ENCODE measurements around the gene WBP2NL.
"Not testable (repeated sequence)": the region's sequence is repeated elsewhere in the genome, so short reads cannot be mapped to it uniquely, and the experiment has no call there.

WBP2NL gene

DNA sequence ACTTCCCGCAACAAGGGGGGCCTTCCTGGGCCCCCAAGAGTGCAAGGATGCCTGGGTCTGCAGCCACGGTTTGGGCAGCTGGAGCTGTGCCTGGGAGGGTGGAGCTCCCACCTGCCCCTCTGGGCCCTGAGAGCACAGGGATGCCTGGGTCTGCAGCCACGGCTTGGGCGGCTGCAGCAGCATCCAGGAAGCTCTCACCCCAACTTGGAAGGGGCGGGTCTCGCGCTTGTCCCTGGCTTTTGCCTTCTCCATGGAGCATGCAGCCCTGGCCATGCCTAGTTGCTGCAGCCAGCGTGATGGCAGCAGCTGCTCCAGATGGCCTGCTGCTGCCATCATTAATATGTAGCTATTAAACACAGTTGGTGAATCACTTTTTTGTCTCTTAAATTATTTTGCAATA, 36.7 kb downstream of the WBP2NL start:
- no peak for DNase-seq

DNA sequence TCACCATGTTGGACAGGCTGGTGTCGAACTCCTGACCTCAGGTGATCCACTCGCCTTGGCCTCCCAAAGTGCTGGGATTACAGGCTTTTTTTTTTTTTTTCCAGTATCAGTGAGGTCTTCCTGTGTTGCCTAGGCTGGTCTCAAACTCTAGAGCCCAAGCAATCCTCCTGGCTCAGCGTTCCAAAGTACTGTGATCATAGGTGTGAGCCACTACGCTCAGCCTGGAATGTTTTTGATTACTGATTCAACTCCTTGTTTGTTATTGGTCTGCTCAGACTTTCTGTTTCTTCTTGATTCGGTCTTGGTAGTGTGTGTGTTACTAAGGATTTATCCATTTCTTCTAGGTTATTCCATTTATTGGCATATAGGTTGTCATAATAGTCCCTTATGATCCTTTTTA, 40.7 kb downstream of the WBP2NL start:
- DNase-seq, result no peak

DNA sequence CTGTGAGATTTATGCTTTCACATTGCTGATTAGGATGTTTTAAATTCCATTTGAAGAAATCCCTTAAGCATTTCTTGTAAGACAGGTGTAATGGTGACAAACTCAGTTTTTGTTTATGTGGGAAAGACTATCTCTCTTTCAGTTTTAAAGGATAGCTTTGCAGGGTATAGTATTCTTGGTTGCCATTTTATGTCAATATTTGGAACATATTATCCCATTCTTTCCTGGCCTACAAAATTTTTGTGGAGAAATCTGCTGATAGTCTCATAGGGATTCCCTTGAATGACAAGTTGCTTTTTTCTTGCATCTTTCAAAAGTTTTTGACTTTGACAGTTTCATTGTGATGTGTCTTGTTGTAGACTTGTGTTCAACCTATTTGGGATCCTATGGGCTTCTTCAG, 43.2 kb downstream of the WBP2NL start:
- no peak for DNase-seq

DNA sequence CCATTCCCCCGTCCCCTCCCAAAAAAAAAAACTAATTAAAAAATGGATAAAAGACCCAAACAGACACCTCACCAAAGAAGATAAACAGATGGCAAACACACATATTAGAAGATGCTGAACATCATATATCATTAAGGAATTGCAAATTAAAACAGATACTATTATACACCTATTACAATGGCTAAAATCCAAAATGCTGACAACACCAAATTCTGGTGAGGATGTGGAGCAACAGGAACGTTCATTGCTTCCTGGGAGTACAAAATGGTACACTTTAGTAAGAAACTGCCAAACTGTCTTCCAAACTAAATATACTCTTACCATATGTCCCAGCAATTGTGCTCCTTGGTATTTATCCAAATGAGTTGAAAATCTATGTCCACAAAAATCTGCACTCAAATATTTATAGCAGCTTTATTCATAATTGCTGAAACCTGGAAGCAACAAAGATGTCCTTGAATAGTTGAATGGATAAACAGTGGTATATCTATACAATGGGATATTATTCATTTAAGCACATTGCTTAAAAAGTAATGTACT, 52.1 kb downstream of the WBP2NL start:
- DNase-seq, result no peak

DNA sequence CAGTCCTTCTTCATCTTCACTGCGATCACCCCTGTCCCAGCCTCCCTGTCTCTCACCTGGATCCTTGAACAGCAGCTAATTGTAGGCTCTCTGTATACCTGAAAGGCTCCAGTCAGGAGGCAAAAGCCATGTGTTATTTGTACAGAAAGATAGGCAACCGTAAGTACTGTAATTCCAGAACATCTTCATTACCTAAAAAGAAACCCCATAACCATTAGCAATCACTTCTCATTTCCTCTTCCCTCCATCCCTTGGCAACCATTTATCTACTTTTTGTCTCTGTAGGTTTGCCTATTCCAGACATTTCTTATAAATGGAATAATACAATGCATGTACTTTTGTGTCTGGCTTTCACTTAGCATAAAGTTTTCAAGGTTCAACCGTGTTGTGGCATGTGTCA, 54.2 kb downstream of the WBP2NL start:
- DNase-seq, result no peak

DNA sequence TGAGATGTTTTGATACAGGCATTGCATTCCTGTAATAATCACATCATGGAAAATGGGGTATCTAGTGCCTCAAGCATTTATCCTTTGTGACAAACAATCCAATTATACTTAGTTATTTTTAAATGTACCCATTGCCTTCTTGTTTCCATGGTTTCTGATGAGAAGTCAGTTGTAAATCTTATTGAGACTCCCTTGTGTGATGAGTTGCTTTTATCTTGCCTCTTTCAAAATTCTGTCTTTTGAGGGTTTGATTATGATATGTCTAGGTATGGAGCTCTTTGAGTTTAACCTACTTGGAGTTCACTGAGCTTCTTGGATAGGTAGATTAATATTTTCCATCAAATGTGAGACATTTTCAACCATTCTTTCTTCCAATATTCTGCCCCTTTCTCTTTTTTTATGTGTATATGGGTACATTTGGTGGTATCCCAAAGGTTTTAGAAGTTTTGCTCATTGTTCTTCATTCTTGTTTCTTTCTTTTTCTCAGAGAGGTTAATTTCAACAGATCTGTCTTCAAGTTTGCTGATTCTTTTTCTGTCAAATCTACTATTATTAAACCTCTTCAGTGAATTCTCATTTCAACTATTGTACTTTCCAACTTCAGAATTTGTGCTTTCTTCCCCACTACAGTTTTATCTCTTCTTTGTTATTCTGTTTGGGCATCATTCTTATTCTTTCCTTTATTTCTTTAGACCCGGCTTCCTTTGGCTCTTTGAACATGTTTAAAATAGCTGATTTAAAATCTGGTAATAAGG, 58.3 kb downstream of the WBP2NL start:
- DNase-seq, result no peak

DNA sequence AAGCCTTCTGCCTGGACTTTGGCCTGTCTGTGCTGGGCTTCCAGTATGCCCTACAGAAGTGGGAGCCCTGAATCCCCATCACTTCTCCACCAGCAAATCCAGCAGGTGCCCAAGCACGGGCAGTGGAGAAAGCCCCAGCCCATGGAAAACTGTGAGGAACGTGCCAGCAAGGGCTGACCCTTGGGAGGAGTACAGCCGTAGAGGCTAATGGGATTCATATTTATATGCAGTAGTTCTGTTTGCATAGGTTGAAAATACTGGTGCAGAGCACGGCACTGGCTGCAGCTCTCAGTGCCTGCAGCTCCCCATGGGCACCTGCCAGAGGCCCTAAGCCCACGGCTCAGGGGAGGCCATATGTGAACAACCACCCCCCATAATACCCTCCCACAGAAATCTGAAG, 61.9 kb downstream of the WBP2NL start:
- no peak for DNase-seq

DNA sequence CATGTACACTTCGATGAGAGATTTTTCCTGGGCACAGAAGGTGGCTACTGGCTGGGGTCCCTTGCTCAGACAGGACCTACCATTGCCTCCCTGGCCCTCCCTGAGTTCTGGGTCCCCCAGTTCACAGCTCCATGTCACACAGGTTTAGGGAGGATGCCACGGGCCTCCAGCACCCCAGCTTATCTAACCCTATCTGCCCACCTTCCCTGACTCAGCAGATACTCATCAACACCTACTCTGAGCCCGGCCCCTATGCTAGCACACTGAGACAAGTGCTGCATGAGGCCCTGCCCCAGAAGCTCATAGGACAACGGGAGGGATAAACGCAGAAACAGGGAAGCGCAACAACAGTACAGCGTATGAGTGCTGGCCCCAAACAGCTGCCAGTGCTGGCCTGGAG, 62.5 kb downstream of the WBP2NL start:
- DNase-seq, result no peak

DNA sequence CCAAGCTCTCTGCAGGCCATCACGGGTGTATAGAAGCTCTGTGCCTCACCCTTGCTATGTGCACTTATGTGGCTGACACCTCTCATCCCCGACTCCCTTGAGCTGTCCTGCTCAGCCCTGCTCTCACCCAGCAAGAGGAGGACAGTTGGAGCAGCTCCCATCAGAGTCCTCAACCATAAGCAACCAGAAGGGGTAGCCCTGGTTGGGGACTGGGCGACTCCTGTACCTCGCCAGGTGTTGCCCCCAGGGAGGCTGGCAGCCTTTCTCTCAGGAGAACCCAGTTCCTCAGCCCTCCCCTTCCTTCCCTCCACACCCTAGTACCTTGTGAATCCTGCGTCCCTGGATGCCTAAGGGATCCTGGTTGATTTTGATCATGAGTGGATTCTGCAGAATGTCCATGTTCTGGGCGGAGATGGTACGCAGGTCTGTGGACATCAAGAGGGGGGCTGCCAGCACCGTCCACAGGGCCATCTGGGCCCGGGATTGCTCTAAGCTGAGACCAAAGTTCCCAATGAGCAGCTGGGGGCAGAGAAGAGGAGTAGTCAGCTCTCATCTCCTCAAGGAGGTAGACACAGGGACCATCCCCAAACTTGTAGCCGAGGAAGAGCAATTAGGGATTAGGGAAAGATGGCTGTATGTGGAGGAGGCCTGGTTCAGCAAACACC, 64.0 kb downstream of the WBP2NL start:
- DNase-seq, result no peak

DNA sequence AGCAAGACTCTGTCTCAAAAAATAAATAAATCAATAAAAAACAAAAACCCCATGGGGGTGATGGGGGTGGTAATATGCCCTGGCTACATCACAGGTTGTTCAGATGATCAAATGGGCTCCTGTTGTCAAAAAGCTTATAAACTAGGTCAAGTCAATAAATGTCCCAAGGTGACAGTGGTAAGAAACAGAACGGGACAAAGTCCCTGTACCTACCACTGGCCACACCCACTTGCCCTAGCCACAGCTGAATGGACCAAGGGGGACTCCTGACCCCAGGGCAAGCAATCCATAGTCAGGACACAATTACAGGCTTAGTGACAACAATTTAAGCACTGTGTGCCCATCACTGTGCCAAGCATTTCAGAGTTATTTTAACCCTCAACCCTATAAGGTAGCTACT, 66.0 kb downstream of the WBP2NL start:
- no peak for DNase-seq

DNA sequence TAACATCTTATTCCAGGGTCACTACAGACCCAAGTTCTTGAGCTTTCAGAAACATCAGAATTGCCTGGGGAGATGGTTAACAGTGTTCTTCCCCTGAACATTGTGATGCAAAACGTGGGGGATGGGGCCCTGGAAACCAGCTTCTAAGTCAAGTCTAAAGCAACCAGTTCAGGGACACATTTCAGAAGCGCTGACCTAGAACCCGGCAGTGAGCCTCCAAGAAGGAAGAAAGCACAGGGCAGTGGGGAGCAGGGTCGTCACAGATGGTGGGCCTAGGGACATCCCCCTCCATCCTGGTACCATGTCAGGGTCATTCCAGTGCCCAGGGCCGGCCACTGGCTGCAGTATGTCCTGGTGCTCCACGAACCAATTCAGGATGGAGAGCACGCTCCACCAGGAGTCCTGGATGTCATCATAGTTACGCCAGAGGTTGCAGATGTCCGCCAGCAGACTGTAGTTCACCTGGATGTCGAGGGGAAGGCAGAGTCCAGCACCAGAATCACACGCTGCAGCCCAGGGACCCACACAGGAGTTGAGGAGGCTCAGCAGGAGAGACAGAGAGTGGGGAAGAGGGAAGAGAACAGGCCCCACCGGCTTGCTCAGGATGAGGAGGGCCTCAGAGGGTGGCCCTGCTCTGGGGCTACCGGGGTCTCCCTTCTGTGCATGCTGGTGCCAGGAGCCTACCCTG, 67.0 kb downstream of the WBP2NL start:
- DNase-seq, result no peak

DNA sequence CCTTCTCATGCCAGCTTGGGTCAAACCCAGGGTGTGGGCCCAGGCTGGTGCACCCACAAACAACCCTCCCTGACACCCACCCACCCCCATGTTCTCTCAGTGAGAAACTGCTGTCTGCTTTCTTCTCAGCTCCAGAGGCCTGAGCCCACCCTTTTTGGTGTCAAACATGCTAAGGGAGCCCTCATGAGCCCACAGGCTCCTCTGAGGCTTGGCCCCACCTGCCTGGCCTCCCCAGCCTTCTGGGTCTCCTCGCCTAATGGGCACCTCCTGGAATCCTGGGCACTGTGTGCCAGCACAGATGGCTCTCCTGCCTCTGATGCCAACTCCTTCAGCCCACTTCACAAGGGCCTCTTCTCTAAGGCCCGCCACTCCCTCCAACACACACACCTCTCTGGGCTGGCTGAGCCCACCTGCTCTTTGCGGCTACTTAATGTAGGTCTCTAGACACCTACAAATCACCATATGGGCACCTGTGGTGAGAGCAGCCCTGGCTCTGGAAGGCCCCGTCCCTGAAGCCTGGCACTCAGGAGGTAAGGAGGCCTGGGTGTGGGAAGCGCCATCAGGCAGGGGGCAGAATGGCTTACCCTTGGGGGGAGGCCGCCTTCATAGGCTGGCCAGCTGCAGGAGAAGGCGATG, 67.7 kb downstream of the WBP2NL start:
- DNase-seq, result no peak

DNA sequence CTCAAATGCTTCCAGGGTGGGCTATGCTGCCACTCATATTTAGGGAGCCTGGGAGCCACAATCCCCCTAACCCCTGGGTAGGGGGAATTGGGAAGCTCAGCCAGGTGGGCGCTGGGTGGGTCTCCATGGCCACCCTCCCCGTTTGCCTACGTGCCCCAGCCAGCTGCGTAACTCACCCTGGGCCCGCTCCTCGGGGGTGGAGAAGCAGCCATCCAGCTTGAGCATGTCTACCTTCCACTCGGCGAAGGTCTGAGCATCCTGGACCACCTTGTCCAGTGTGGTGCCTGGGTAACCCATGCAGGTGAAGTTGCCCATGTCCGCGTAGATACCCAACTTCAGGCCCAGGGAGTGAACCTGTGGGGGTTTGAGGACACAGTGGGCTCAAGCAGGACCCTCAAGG, 68.3 kb downstream of the WBP2NL start:
- DNase-seq, result no peak

DNA sequence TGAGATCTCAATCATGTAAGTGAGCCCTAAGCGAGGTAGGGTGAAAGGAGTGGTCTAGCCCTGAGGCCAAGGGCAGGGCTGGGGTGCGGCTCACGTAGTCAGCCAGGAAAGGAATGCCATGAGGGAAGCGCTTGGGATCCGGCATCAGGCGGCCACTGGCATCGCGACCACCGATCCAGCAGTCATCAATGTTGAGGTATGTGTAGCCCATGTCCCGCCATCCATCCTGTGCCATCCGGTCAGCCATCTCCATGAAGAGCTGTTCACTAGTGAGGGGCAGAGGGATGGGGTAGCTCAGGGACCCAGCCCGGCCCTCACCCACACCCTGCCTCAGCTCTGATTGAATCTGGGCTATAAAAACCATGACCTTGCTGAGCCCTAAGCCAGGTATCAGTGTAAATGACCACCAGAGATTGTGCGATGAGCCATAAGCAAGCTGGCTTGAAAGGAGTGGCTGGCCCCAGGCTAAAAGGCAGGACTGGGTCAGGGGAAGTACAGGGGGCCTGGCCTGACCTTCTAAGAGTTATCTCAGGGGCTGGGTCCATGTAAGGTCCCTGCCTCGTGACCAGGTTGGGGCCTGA, 69.2 kb downstream of the WBP2NL start:
- DNase-seq, result no peak

DNA sequence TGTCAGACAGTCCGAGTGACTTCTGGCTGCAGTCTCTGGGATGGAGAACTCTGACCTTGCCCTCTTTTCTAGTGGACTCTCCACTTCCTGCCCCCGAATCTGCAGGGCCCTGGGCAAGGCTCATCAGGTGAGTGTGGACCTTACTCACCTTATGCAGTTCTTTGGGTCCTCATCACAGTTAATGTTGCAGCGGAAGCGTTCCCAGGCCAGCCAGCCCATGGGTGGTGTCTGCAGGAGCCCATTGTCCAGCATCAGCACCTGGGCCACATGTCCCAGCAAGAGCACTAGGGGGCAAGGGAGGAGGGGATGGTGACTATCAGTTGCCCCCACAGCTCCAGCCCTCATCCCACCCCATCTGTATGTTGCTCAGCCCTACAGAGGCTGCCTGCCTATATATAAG, 69.7 kb downstream of the WBP2NL start:
- DNase-seq, result no peak

DNA sequence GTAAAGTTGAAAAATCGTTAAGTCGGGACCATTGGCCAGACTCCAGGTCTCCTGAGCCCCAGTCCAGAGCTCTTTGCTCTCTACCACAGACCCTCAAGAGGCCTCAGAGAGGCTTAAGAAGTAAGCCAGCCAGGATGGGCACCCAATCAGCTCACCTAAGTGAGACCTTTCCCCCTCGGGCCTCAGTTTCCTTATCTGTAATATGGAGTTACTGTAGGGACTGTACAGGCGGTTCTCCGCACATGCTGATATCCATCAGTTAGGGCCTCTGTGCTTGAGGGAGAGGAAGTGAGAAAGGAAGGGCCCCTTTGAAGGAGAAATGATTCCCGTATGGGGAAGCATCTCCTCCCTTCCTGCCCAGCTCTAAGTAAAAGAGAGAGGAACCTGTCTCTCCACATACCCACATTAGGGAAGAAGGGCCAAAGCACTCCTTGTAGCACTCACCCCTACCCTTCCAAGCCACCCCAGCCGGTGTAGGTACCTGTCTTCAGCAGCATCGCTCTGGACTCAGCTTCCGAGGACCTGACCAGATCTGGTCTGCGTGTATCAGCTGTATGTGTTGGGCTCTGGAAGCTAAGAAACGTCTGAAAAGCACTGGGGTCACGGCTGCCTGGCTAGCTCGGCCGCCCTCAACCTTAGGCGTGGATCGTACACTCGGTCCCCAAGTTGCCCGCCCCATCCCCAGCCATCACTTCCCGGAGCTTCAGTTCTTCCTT, 71.4 kb downstream of the WBP2NL start:
- no peak for DNase-seq

DNA sequence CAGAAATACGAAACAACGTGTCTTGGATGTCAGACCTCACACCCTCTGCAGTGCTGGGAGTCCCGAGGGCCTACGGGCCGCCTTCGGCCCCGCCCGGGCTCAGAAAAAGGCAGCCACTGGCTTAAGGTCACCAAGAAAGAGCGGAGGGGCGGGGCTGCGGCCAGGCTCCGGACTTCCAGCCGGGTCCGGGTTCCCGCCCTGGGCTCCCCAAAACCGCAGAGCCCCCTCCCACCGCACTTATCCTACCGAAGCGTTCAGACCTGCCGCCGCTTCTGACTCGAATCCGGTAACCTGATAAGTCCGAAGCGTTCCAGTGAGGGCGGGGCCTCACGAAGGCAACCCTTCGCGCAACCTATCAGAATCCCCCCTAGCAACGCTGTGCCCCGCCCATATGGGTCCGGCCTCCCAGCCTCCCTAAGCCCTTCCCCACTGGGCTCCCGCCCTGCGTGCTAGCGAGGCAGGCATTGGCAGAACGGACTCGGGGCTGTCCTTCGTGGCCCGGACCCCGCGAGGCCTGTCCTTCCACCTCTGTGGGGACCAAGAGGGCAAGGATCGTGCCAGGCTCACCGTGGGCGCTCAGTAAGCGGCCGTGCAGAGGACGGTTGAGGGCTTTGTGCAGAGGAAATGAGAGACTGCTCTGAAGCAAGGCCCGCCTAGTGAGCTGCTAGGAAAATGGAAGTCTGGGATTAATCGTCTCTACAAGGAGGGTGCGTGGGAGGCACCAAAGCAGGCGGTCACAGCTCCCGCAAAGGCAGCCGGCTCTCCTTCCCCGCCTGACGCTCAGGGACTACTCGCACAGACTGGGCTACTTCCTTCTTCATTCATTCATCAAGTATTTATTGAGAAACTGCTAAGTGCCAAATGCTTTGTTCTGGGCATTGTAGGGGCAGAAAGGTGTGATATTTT, 72.2 kb downstream of the WBP2NL start, which contains the start of gene NAGA:
TSS of gene NAGA (minus strand) at position 296 of the 906 bp plus-strand sequence. CDS start 515 bp downstream, outside the sequence.
- DNase-seq, result peak; percentile 86

DNA sequence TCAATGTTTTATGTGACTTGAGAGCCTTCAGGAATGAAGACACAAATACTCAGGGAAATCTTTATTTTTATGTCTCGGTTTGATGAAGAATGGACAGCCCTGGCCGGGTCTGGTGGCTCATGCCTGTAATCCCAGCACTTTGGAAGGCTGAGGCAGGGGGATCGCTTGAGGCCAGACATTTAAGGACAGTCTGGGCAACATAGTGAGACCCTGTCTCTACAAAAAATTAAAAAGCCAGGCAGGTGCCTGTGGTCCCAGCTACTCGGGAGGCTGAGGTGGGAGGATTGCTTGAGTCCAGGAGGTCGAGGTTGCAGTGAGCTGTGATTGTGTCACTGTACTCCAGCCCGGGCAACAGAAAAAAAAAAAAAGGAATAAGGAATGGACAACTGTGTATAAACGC, 72.9 kb downstream of the WBP2NL start:
- DNase-seq, result not testable (repeated sequence)

DNA sequence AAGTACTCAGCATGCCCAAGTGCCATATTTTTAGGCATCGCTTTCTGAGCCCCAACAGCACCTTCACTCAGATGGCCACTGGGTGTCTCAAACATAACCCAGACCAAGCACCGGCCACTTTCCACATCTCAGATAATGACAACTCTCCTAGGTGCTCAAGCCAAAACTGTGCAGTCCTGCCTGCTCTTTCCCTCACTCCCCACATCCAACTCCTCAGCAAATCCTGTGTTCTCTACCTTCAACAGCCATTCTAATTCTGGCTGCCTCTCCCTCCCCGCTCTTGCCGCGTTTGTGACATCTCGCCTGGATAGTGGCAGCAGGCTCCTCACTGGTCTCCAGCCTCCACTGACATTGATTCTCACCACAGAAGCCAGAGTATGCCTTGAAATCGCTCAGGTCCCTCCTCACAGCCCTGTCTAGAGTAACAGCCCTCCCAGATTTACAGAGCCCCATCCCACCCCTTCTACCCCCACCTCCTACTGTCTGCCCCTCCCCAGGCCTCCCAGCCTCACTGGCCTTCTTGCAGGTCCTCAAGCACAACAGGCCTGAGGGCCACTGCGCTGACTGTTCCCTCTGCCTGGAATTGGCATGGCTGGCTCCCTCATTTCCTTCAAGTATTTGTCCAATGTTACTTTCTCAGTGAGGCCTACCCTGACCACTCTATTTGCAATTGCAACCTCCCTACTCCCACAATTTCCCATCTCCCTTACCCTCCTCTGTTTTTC, 74.2 kb downstream of the WBP2NL start:
- no peak for DNase-seq

DNA sequence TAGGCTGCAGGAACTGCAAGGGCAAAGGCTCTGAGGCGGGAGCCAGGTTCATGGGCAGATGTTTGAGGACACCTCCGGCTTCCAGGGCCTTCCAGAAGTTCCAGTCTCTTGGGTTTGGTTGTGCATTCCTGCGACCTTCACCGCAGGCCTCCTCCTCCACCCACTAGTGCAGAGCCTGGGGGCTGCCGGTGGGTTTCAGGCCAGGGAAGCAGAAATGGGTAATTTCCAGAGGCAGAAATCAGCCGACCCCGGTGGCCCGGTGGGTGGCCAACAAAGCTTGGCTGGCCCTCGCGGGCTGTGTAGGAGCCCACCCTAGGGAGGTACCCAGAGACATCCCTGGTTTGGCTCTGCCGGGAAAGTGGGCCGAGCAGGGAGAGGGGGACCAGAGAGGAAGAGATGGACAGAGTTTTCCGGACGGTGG, 75.0 kb downstream of the WBP2NL start:
- no peak for DNase-seq
